Dermis blood vessel endothelial cell (primary cell): Measurements from ENCODE around the gene FBLN7. TPM values are rescaled to one million over a fixed set of nuclear protein-coding genes. Genes with fewer than 3 reads are reported as not detected.

Experiments used
- DNase-seq: peaks from one replicate; pipeline ENCODE4 v3.0.0; 2010
- total RNA-seq: library from RNA; depleted of rRNA; stranded (reverse); fragments of >200 nt; gene quantifications from 2 replicates; pipeline ENCODE4 v1.2.3, GENCODE V29; 2014

FBLN7 gene
- total RNA-seq, 1 donor from 2014 or later: 2.4 TPM

DNA sequence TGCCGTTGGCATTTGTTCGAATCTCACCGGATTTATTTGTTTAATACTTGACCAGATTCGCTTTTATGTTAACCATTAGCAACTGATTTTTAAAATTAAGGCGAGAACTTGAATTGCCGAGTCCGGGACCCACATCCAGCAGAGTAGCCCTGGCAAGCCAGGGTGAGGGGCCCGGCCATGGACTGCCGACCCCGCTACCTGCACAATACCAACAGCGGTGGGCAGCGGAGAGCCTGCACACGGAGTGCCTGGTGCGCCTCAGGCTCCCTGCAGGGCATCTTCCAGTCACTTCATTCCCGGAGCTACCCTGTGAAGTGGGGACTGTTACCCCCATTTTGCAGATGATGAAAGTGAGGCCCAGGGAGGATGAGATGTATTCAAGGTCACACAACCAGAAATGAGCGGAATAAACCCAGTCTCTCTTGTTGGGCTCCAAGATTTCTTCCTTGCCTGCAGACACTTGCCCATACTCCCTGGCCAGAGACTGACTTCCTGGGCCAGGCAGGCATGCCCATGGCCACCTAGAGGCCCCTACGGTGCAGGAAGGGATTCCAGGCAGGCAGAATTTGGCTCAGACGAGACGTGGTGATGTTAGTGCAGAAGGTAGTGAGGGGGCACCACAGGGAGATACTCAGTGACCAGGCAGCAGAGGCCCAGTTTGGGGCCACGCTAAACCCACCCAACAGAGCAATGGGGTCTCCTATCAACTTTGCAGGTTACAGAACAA is 2.9 kb downstream of the FBLN7 start:
- DNase-seq: no peak

DNA sequence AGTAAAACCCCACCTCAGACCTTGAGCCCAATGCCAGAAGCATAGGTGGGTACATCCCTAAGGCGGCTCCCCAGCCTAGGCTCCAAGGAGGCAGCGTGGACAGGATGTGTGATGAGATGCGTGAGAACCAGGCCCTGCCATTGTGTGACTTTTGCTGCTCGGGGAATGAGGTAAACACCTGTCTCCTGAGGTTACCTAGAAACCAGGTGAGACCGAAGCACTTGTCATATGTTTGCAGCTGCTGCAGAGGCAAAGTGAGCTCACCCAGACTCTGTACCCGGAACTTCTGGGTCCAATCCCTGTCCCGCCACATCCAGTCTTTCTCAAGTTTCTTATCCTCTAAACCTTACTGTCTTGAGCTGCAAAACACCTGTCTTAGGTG is 3.4 kb downstream of the FBLN7 start:
- DNase-seq: no peak

- no peak for DNase-seq
Observed at GRCh38 chr2:112142525-112143078, 4.4 kb downstream of the FBLN7 start.

- DNase-seq: no peak
Observed at GRCh38 chr2:112143150-112143549, 5.0 kb downstream of the FBLN7 start.

GRCh38 chr2:112144966-112145365 is 6.8 kb downstream of the FBLN7 start:
- DNase-seq: no peak

GRCh38 chr2:112147382-112148168 is 9.4 kb downstream of the FBLN7 start:
- DNase-seq: no peak

DNA sequence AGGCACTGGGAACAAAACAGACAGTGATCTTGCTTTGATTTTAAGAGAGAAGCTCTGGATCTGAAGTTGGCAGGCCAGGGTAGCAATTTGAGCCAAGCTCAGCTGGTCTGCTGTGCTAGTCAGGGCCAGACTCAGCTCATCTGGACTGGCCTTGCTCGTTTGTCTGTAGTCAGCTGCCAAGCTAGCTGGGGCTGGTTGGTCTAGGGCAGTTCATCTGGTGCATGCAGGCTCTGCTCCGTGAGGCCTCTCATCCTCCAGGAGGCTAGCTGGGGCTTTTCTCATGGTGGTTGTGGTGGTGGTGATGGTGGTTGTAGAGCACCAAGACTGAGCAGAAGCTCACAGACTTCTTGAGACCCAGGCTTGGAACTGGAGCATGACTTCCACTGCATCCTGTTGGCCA is 10.3 kb downstream of the FBLN7 start:
- DNase-seq: no peak

DNA sequence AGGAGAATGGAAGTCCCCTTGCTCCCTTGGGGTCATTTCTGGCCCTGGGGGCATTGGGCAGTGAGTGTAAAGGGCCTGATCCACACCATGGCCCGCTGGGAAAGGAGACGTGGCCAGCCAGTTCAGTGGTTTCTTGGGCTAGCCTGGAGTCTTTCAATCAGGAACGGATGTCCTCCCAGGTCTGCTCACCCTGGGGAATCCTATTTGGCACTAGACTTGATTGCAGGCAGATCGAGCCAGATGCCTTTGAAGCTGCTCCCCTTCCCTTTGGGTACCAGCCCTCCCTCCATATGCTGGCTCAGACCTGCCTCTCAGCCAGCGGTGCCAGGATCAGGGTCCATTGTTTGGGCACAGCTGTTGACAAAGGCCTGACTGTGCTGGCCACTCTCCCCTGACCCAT is 11.0 kb downstream of the FBLN7 start:
- DNase-seq: no peak

- no peak for DNase-seq
Observed at GRCh38 chr2:112149866-112150435, 11.8 kb downstream of the FBLN7 start.

DNA sequence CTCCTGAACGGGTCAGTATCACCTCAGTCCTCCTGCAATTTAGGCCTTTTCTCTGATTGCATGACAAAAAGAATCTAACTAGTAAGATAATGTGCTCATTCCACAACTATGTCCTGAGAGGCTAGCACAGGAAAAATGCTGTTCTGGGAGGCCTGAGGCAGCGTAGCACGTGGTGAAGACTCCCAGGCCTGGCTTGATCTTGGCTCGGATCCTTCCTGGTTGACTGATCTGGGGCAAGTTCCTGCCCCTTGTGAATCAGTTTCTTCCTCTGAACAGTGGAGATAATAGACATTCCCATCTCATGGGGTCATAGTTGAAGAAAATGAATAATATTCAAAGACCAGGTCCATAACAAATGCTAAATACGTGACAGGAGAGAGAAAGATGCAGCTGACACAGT is 12.3 kb downstream of the FBLN7 start:
- DNase-seq: peak; percentile 84

DNA sequence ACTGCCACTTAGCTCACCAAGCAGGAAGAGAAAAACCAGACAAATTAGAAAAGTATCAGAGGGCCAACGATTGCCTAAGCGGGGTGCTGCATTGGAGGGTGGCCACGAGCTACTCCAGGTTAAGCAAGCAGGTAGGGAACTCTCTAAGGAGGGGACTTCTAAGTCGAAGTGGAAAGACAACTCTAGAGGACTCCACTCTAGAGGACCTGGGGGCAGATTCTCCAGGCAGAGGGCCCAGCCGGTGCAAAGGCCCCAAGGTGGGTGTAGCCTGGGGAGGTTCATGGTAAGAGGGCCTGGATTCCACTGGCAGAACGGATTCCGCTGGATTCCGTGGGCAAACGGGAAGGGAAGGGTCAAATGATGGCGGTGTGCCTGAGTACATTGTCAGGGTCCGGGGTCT is 12.7 kb downstream of the FBLN7 start:
- DNase-seq: no peak

- no peak for DNase-seq
Observed at GRCh38 chr2:112151271-112151670, 13.1 kb downstream of the FBLN7 start.

- DNase-seq: no peak
Observed at GRCh38 chr2:112151701-112152440, 13.7 kb downstream of the FBLN7 start.

- DNase-seq: no peak
Observed at GRCh38 chr2:112152476-112153178, 14.4 kb downstream of the FBLN7 start.

DNA sequence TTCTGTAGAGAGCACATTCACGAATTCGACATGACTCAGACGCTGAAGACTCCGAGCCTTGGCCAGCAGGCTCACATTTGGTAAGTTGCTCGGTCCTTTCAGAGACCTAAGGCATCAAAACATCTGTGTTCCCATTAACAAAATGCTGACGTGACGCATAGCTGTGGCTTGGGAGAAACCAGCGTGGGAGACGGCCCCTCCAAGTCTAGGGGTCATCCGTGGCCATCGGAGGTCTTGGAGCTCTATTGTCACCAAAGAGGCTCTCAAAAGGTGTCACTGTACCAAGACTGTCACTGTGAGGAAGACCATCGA is 14.9 kb downstream of the FBLN7 start:
- no peak for DNase-seq

DNA sequence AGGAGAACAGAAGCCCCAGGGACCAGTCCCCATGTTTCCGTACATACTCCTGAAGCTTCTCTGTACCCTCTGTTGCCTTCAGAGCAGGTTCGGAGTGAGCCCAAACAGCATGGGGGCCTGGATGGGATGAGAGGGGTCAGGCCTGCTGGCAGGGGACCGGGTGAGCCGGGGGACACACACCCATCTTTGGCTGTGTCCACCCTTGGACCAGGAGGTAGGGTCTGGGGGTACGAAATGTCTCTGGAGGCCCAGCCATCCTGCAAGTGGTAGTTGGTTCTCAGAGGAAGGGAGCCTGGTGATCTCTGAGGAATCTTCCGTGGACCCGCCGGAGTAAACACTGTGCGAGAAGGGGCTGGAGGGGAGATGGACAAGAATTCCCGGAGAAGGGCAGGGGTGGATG is 15.3 kb downstream of the FBLN7 start:
- no peak for DNase-seq

DNA sequence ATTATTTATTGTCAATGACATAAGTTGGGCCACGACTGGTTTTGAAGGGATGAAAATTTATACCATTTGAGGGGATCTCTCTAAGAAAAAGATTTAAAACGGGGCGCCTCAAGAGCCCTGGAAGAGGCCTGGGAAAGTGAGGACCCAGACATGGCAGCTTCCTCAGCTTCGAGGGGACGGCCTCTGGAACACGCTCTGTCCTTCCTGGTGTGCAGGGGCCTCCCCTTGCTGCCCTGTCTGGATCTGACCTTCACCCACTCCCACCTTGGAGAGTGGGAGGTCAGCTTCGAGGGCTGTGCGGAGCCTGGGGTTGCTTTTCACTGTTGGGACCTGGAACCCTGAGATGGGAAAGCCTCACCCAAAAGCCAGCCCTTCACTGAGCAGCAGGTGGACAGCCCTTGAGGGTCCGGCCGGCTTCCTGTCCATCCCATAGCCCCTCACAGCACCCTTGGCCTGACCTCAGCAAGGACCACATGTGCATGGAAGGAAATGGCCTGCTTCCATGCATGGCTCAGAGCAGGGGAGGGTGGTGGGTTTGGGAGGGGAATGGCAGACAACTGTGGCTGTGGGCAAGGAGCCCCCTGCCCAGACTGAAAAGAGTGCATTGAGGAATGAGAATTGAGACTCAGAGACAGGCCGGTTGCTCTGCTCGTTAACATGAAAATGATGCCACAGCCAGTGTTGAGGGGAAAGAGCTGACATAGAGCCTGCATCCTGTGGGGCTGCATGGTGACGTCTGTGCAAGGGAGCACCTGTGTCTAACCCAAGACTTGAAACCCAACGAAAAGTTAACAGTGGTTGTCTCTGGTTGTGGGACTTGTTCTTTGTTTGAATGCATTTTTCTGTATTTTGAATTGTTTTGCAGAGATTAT is 16.3 kb downstream of the FBLN7 start:
- DNase-seq: no peak

DNA sequence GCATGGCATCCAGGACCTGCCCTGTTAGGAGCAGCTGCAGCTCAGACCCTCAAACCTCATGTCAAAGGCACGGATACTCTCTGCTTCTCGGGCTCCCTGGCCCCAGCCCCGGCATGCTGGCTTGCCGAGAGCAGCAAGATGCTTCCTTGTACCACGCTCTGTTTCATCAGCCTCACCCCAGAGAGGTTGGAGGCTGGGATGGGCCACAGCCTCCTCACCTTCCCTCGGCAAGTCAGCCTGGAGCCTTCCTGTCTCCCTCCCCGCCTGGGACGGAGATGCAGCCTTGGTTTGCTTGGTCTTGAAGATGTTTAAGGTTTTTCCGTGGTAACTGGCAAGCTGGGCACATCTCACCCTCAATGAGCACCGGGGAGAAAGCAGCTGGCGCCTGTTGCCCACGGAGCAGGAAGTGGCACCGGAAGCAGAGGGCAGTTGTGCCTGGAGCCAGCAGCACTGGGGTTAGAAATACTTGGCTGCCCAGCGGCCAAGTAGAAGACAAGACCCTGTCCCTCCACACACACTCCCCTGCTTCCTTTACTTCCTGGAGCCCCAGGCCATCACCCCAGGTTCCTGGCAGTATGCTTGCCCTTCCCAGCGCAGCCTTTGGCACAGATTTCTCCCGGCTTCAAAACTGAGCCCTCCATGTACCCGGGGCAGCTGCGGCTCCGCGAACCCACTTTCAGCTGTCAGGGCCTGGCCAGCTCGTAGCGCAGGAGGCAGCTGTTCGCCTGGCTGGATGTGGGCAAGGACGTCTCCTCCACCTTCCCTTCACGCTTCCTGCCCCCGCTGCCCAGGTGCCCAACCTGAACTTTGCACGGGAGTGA is 17.4 kb downstream of the FBLN7 start:
- peak; percentile 44 for DNase-seq

DNA sequence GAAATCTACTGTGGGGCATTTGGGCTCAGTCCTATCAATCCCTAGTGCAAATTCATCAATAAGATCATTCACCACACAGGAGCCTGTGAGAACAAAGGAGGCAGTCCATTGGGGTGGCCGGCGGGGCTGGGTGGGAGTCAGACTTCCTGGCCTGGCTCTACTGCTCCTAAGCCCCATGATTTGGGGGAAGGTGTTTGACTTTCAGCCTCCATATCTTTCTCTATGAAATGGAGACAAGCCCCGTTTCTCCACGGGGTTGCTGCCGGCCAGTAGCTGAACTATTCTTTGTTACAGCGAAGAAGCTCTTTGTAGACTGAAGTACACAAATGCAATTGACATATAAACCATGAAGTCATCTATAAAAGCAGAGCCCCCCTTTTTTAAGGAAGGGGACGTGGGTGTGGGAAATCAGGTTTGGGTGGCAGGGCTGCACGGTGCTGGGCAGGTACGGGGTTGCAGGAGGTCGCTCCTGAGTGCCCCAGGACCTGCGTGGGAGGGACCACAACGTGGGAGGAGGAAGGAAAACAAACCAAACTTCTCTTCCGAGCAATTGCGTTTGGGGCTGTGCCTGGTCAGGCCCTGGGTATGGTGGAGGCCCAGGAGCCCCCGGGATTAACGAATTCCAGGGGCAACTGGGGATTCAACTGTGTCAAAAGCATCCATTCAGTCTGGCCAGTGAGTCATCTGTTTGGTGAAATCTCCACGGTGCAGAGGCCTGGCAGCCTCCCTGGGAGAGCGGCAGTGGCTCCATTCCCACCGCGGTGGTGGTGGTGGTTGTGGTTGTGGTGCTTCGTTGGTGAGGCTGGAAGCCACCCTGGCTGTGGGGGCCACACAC is 18.2 kb downstream of the FBLN7 start:
- peak; percentile 40 for DNase-seq

DNA sequence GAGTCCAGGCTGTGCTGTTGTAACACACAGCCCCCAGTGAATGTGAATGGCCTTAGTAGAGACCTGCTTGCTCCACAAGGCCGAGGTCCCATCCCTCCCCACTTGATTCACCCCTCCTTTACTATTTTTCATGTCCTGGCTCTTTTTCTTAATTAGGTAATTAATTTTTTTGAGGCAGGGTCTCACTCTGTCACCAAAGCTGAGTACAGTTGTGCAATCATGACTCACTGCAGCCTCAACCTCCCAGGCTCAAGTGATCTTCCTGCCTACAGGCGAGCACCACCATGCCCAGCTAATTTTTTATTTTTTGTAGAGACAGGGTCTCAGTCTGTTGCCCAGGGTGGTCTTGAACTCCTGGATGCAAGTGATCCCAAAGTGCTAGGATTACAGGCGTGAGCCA is 19.3 kb downstream of the FBLN7 start:
- no peak for DNase-seq
